Measurements from ENCODE around the gene CEMIP2.

- TF ChIP-seq, protein P1, sequence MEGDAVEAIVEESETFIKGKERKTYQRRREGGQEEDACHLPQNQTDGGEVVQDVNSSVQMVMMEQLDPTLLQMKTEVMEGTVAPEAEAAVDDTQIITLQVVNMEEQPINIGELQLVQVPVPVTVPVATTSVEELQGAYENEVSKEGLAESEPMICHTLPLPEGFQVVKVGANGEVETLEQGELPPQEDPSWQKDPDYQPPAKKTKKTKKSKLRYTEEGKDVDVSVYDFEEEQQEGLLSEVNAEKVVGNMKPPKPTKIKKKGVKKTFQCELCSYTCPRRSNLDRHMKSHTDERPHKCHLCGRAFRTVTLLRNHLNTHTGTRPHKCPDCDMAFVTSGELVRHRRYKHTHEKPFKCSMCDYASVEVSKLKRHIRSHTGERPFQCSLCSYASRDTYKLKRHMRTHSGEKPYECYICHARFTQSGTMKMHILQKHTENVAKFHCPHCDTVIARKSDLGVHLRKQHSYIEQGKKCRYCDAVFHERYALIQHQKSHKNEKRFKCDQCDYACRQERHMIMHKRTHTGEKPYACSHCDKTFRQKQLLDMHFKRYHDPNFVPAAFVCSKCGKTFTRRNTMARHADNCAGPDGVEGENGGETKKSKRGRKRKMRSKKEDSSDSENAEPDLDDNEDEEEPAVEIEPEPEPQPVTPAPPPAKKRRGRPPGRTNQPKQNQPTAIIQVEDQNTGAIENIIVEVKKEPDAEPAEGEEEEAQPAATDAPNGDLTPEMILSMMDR (conservative IDR thresholded peaks at IDR 0.05; ENCODE audit: low read depth, low read length), result no peak
- no peak for TF ChIP-seq EZH2 (IDR thresholded peaks at IDR 0.05; ENCODE audit: low read length, unreplicated experiment)
These were observed 26.9 kb upstream of the CEMIP2 start for GRCh38 chr9:71795097-71795813.
